Testis (tissue), 2 donors: ENCODE data around the gene EYS.
"Not testable (repeated sequence)": the region's sequence is repeated elsewhere in the genome, so short reads cannot be mapped to it uniquely, and the experiment has no call there.

Experiments used
- POLR2A ChIP-seq: fragments of 450-650 bp; IDR thresholded peaks from one replicate; pipeline ENCODE4 v1.6.1; 2017; ENCODE audit warnings: antibody characterized with exemption, mild to moderate bottlenecking, moderate library complexity
- TF ChIP-seq, protein P1 (sequence below), 3 experiments: fragments of 450-650 bp in 2 of 3; fragments of 200-600 bp in 1 of 3; sonication (generic) in 1 of 3; IDR thresholded peaks; one replicate each; pipeline ENCODE4 v1.5.1; 2016 to 2019; ENCODE audit warnings: antibody characterized with exemption in 3 of 3, mild to moderate bottlenecking in 2 of 3, moderate library complexity in 1 of 3

DNA sequence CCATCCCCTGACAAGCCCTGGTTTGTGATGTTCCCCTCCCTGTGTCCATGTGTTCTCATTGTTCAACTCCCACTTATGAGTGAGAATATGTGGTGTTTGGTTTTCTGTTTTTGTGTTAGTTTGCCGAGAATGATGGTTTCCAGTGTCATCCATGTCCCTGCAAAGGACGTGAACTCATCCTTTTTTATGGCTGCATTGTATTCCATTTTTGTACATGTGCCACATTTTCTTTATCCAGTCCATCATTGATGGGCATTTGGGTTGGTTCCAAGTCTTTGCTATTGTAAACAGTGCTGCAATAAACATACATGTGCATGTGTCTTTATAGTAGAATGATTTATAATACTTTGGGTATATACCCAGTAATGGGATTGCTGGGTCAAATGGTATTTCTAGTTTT is 1468.1 kb downstream of the EYS start:
- TF ChIP-seq POLR2A: not testable (repeated sequence)
- TF ChIP-seq, protein P1, sequence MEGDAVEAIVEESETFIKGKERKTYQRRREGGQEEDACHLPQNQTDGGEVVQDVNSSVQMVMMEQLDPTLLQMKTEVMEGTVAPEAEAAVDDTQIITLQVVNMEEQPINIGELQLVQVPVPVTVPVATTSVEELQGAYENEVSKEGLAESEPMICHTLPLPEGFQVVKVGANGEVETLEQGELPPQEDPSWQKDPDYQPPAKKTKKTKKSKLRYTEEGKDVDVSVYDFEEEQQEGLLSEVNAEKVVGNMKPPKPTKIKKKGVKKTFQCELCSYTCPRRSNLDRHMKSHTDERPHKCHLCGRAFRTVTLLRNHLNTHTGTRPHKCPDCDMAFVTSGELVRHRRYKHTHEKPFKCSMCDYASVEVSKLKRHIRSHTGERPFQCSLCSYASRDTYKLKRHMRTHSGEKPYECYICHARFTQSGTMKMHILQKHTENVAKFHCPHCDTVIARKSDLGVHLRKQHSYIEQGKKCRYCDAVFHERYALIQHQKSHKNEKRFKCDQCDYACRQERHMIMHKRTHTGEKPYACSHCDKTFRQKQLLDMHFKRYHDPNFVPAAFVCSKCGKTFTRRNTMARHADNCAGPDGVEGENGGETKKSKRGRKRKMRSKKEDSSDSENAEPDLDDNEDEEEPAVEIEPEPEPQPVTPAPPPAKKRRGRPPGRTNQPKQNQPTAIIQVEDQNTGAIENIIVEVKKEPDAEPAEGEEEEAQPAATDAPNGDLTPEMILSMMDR (IDR thresholded peaks at IDR 0.05): not testable (repeated sequence)
